Ishikawa (cell line): ENCODE data around the gene COX6A2.

Experiments used
- CEBPB ChIP-seq: IDR thresholded peaks from 2 replicates; pipeline ENCODE4 v1.6.1; 2012
- CREB1 ChIP-seq: IDR thresholded peaks from 2 replicates; pipeline ENCODE4 v1.6.1; 2012; ENCODE audit warnings: low read depth
- EGR1 ChIP-seq: IDR thresholded peaks from 2 replicates; pipeline ENCODE4 v1.6.1; 2012
- EP300 ChIP-seq: IDR thresholded peaks from 2 replicates; pipeline ENCODE4 v1.6.1; 2012; ENCODE audit warnings: borderline replicate concordance
- FOXM1 ChIP-seq: IDR thresholded peaks from 2 replicates; pipeline ENCODE4 v1.6.1; 2012; ENCODE audit warnings: low read depth, borderline replicate concordance
- MAX ChIP-seq: IDR thresholded peaks from 2 replicates; pipeline ENCODE4 v1.6.1; 2012
- NFIC ChIP-seq: IDR thresholded peaks from 2 replicates; pipeline ENCODE4 v1.6.1; 2012
- RAD21 ChIP-seq: IDR thresholded peaks from 2 replicates; pipeline ENCODE4 v1.6.1; 2012; ENCODE audit warnings: low read depth
- TAF1 ChIP-seq: IDR thresholded peaks from 2 replicates; pipeline ENCODE4 v1.6.1; 2012; ENCODE audit warnings: low read depth, mild to moderate bottlenecking
- TCF12 ChIP-seq: IDR thresholded peaks from 2 replicates; pipeline ENCODE4 v1.6.1; 2012; ENCODE audit warnings: low read depth
- TEAD4 ChIP-seq: IDR thresholded peaks from 2 replicates; pipeline ENCODE4 v1.6.1; 2012
- USF1 ChIP-seq: IDR thresholded peaks from 2 replicates; pipeline ENCODE4 v1.6.1; 2012
- YY1 ChIP-seq: IDR thresholded peaks from 2 replicates; pipeline ENCODE4 v1.6.1; 2012; ENCODE audit warnings: low read depth
- ZBTB7A ChIP-seq: IDR thresholded peaks from 2 replicates; pipeline ENCODE4 v1.6.1; 2012; ENCODE audit warnings: low read depth
- TF ChIP-seq, protein P1 (sequence below): IDR thresholded peaks from 2 replicates; pipeline ENCODE4 v1.6.1; 2012; ENCODE audit warnings: low read depth, mild to moderate bottlenecking

COX6A2 gene

GRCh38 chr16:31397096-31397660 lies 31.0 kb downstream of the COX6A2 start:
- no peak for TF ChIP-seq TEAD4
- TF ChIP-seq EP300 = no peak
- no peak for TF ChIP-seq EGR1
- no peak for TF ChIP-seq TCF12
- TF ChIP-seq CREB1 = no peak
- no peak for TF ChIP-seq FOXM1
- no peak for TF ChIP-seq RAD21
- no peak for TF ChIP-seq USF1

- TF ChIP-seq MAX = no peak
- no peak for TF ChIP-seq ZBTB7A
- TF ChIP-seq NFIC = no peak
- no peak for TF ChIP-seq CREB1
- TF ChIP-seq, protein P1, sequence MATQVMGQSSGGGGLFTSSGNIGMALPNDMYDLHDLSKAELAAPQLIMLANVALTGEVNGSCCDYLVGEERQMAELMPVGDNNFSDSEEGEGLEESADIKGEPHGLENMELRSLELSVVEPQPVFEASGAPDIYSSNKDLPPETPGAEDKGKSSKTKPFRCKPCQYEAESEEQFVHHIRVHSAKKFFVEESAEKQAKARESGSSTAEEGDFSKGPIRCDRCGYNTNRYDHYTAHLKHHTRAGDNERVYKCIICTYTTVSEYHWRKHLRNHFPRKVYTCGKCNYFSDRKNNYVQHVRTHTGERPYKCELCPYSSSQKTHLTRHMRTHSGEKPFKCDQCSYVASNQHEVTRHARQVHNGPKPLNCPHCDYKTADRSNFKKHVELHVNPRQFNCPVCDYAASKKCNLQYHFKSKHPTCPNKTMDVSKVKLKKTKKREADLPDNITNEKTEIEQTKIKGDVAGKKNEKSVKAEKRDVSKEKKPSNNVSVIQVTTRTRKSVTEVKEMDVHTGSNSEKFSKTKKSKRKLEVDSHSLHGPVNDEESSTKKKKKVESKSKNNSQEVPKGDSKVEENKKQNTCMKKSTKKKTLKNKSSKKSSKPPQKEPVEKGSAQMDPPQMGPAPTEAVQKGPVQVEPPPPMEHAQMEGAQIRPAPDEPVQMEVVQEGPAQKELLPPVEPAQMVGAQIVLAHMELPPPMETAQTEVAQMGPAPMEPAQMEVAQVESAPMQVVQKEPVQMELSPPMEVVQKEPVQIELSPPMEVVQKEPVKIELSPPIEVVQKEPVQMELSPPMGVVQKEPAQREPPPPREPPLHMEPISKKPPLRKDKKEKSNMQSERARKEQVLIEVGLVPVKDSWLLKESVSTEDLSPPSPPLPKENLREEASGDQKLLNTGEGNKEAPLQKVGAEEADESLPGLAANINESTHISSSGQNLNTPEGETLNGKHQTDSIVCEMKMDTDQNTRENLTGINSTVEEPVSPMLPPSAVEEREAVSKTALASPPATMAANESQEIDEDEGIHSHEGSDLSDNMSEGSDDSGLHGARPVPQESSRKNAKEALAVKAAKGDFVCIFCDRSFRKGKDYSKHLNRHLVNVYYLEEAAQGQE = no peak
- TF ChIP-seq RAD21 = no peak
- TF ChIP-seq EGR1 = no peak
- no peak for TF ChIP-seq CEBPB
- TF ChIP-seq TCF12 = no peak
- no peak for TF ChIP-seq YY1
- no peak for TF ChIP-seq FOXM1
- TF ChIP-seq EP300 = no peak
- no peak for TF ChIP-seq USF1
- no peak for TF ChIP-seq TAF1
- TF ChIP-seq TEAD4 = no peak
These were observed 32.5 kb downstream of the COX6A2 start for GRCh38 chr16:31395647-31396046.

DNA sequence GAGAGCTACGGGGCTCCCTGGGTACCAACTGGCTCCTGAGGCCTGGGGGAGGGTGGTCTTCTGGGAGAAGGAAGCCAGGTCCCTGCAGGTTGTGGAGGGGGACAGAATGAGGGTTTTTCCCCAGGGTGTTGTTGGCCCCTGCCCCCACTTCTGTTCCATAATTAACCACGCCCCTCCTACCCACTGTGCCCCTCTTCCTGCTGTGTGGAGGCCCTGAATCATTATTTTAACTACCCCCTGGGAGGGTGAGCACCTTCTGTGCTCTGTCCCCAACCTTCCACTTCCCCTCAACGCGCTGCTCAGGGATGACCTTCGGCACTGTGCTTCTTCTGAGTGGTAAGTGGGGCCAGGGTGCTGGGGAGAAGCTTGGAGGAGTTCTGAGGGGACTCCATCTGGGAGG lies 35.1 kb downstream of the COX6A2 start, which contains the start of gene ITGAD:
TSS of gene ITGAD (plus strand) at position 280 of the 400 bp plus-strand sequence. CDS start at position 306, 26 bp downstream.
- TF ChIP-seq USF1 (no peak), TCF12 (no peak), RAD21 (no peak), EP300 (no peak), ZBTB7A (no peak), MAX (no peak), CEBPB (no peak), NFIC (no peak), EGR1 (no peak), FOXM1 (no peak), CREB1 (no peak), YY1 (no peak), TEAD4 (no peak), TAF1 (no peak)
- TF ChIP-seq, protein P1 = no peak

DNA sequence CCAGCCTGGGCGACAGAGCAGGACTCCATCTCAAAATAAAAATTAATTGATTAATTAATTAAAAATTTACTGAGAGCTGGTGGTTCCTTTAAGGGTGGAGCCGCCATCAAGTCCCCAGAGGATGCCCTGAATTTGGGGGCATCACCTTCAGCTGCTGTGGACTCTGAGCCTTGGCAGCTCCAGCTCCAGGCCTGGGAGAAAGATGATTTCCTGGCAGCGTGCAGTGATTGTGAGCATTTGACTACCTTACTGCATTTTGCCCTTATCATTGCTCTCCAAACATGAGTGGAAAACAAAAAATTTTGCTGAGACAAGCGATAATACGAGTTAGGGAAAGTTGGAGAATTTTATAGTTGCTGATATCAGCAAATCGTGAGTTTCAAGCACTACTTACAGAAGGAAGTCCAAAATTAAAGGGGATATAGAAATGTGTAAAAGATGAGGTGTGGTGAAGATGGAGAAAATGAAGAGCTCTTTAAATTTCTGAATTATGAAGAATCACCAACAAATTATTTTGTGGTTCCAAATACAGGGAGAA lies 37.6 kb downstream of the COX6A2 start:
- no peak for TF ChIP-seq CREB1
- no peak for TF ChIP-seq TAF1
- no peak for TF ChIP-seq EP300
- TF ChIP-seq, protein P1 = no peak
- no peak for TF ChIP-seq MAX
- TF ChIP-seq USF1 = no peak
- TF ChIP-seq TCF12 = no peak
- TF ChIP-seq ZBTB7A = no peak
- no peak for TF ChIP-seq YY1
- no peak for TF ChIP-seq RAD21
- TF ChIP-seq FOXM1 = no peak
- TF ChIP-seq TEAD4 = no peak
- no peak for TF ChIP-seq NFIC
- no peak for TF ChIP-seq EGR1
- TF ChIP-seq CEBPB = no peak
